DMS 273 (cell line): ENCODE data around the gene TBC1D10B.
"Not testable (repeated sequence)": the region's sequence is repeated elsewhere in the genome, so short reads cannot be mapped to it uniquely, and the experiment has no call there.

Experiments
- DNase-seq: peaks from one replicate; lab custom pipeline; 2025; ENCODE audit not compliant: unreplicated experiment; lab: John Stamatoyannopoulos, UW

Gene TBC1D10B

DNA sequence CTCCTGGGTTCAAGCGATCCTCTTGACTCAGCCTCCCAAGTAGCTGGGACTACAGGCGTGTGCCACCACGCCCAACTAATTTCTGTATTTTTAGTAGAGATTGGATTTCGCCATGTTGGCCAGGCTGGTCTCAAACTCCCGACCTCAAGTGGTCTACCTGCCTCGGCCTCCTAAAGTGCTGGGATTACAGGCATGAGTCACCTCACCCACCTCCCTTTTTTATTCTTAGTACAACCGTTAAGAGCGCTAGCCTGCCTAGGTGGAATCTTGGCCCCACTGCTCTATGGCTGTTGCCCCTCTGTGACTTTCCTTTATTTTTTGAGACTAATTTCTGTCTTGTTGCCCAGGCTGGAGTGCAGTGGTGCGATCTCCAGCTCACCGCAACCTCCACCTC, 32.3 kb downstream of the TBC1D10B start:
- not testable (repeated sequence) for DNase-seq

DNA sequence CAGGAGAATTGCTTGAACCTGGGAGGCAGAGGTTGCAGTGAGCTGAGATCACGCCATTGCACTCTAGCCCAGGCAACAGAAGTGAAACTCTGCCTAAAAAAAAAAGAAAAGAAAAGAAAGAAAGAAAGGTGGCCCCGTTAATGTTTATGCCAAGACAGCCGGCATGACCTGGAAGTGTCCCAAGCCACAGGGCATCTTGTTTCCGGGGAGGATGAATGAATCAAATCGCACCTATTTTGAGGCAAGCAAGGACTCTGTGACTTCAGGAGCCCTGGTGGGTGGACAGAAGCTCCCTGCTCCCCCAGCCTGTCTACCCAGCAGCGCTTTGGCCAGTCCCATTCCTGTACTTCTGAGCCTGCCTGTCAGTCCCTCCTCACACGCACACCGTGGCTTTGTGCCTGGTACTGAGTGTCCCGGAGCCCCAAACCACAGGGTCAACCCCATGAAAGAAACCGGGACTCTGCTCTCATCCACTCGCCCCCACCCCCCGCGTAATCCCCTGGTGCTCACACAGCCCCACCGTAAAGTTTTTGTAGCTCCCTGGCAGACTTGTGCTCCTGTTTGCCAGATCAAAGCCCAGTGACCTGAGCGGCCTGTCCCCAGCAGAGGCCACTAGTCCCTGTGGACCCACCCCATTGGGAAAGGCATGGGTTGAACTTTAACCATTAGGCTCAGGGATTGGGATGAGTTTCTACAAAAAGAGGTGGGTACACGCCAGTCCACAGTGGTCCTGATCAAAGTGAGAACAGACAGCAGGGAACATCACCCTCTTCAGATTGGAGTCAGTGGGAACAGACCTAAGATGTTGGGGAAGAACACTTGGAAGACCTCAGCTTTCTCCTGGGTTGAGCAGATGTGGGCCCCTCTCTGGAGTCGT, 34.5 kb downstream of the TBC1D10B start:
- DNase-seq, result peak; percentile 65

DNA sequence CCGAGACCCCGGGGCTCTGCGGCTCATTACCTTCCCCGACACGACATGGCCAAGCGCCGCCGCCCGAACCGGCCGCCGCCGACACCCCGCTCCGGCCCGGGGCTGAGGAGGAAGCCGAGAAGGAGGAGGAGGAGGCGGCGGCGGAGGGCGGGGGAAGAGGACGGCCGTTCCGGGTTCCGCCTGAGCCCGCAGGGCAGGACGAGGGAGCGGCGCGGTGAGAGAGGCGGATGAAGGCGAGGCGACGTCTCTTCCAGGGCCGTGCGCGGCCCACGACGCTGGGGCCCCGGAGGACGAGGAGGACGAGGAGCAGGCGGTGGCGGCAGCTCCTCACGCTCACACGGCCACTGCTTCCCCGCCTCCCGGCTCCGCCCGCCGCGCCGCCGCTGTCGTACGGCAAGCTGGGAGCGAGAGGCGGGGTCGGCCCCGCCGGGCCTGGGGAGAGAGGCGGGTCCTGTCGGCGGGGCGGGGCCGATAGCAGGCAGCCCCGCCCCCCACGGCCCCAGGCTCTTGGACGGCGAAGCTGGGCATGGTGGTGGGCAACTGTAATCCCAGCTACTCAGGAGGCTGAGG, 35.2 kb downstream of the TBC1D10B start:
- DNase-seq, result peak; percentile 94

DNA sequence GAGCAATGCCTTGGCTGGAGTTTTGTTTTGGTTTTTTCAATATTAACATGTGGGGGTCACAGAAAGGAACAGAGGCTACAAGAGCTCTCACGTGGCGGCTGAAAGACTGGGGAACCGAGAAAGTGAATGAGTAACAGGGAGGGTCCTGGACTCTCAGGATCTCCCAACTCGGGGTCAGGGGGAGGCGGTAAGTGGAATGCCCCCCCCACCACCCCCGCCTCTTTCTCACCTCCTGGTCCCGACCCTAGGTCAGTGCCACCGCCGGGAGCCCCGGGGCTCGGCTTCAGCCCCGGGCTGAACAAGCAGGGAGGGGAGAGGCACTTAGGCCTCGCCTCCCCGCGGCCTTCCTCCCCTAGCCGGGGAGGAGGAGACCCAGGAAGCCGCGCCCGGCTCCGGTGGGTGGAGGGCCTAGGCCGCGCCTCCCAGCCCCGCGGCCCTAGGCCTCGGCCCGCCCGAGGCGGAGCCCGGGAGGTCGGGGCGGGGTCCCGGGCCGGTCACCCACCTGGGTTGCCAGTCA, 35.8 kb downstream of the TBC1D10B start:
- DNase-seq, result peak; percentile 94

DNA sequence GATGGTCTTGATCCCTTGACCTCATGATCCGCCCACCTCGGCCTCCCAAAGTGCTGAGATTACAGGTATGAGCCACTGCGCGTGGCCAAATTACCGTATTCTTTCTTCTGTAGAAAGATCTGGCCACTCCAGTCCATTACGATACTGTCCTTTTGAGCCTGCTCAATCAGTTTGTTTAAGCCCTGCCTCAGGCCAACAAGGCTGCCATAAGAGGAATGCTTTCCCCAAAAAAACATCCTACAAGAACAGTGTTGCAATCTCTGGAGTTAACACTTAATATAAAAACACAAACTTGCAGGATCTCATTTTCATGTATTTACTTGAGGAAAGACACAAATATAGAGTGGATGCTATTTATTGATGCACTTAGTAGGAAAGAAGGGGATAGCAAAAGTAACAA, 46.1 kb downstream of the TBC1D10B start:
- DNase-seq, result not testable (repeated sequence)

DNA sequence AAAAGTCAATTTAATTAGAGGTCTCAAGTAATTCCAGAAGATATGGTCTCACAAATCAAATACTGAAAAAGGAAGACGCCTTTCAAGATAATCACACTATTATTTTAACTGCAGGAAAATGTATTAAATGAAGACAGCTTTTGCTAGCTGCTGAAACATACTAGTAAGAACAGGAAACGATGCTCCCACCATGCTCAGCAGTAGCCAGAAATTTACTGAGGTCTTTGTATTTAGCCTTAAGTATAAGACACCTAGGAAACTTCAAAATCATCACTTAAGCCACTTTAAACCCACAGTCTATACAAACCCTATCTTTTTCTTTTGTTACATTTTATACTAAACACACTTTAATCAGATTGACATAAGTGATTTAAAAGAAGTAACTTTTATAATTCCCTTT, 51.6 kb downstream of the TBC1D10B start:
- DNase-seq, result not testable (repeated sequence)

DNA sequence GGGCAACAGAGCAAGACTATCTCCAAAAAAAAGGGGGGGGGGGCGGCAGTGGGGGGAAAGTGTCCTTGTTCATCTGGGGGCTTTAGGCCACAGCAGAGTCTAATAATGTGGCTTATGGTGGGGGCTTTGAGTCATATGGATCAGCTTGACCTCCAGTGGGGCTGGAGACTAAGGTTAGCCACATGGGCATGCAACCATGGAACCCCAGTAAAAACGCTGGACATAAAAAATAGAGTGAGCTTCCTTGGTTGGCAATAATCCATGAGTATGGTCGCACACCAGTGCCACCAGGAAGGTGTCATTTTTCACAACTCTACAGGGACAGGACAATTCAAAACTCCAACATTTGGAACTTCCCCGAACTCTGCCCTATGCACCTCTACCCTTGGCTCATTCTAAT, 59.4 kb downstream of the TBC1D10B start:
- DNase-seq, result not testable (repeated sequence)

DNA sequence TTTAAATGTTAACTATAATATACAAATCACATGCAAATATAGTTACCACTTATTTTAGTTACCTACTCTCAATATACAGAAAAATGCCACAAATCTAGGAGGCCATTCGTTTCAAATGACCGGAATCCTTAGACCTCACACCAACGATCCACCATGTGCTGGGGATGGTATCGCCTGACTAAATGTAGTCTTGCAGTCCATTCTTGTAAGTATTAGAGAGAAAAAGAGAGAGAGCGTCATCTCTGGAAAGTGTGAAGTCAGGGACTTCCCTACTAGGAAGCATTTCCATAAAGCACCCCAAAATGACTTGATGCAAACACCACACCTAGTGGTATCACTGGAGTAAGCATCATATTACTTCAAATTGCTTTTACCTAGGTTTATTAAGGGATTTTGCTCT, 61.0 kb downstream of the TBC1D10B start:
- DNase-seq, result not testable (repeated sequence)
